Keratinocyte (primary cell): ENCODE measurements around the gene S1PR3. TPM values are rescaled to one million over a fixed set of nuclear protein-coding genes. Genes with fewer than 3 reads are reported as not detected.
A peak's percentile ranks its signal among the peaks of the same experiment; 100 is the strongest.

Experiments used
- DNase-seq: peaks from one replicate; pipeline ENCODE4 v3.0.0-alpha.2; 2011; ENCODE audit warnings: low read depth, missing footprints, low spot score
- FAIRE-seq: peaks from 2 replicates; lab custom pipeline; 2011; peaks lifted over from hg19 to GRCh38; lab: Jason Lieb, UNC
- H2AFZ ChIP-seq: 2 replicates; pipeline ENCODE4 v1.6.0; 2012; ENCODE audit warnings: low read length, control low read depth, inconsistent platforms; ENCODE audit not compliant: control insufficient read depth
- H3K27ac ChIP-seq: 2 replicates; pipeline ENCODE4 v1.5.1; 2011; ENCODE audit warnings: low read length; ENCODE audit not compliant: control insufficient read depth, insufficient read depth
- H3K27me3 ChIP-seq: 3 replicates; pipeline ENCODE4 v1.6.0; 2011; ENCODE audit warnings: low read length; ENCODE audit not compliant: control insufficient read depth, insufficient read depth; ENCODE audit errors: extremely low read depth
- H3K36me3 ChIP-seq, 2 experiments: 2 replicates in 1 of 2; 3 replicates in 1 of 2; pipeline ENCODE4 v1.5.1; 2011; ENCODE audit warnings: low read length in 2 of 2, mild to moderate bottlenecking in 1 of 2; ENCODE audit not compliant: control insufficient read depth in 2 of 2, insufficient read depth in 2 of 2; ENCODE audit errors: extremely low read depth in 1 of 2
- H3K4me1 ChIP-seq: 3 replicates; pipeline ENCODE4 v1.5.1; 2011; ENCODE audit warnings: low read length; ENCODE audit not compliant: control insufficient read depth, insufficient read depth; ENCODE audit errors: extremely low read depth
- H3K4me2 ChIP-seq: 3 replicates; pipeline ENCODE4 v1.6.0; 2011; ENCODE audit warnings: low read depth, low read length; ENCODE audit not compliant: control insufficient read depth, insufficient read depth; ENCODE audit errors: extremely low read depth
- H3K4me3 ChIP-seq, 3 experiments: fragments of 200-600 bp in 1 of 3; sonication (generic) in 1 of 3; 2 replicates in 2 of 3; 3 replicates in 1 of 3; pipeline ENCODE4 v1.5.1; 2011 to 2016; ENCODE audit warnings: low read length in 3 of 3, mild to moderate bottlenecking in 3 of 3, control low read depth in 2 of 3, inconsistent platforms in 1 of 3, low read depth in 1 of 3, mixed read lengths in 1 of 3, mixed run types in 1 of 3, moderate library complexity in 1 of 3; ENCODE audit not compliant: control insufficient read depth in 2 of 3, insufficient read depth in 2 of 3; ENCODE audit errors: extremely low read depth in 1 of 3
- H3K79me2 ChIP-seq: 2 replicates; pipeline ENCODE4 v1.6.0; 2012; ENCODE audit warnings: low read length; ENCODE audit not compliant: control insufficient read depth, insufficient read depth
- H3K9ac ChIP-seq: 3 replicates; pipeline ENCODE4 v1.6.0; 2011; ENCODE audit warnings: low read length; ENCODE audit not compliant: control insufficient read depth, insufficient read depth; ENCODE audit errors: extremely low read depth
- H3K9me1 ChIP-seq: 3 replicates; pipeline ENCODE4 v1.6.0; 2011; ENCODE audit warnings: low read length; ENCODE audit not compliant: control insufficient read depth, insufficient read depth; ENCODE audit errors: extremely low read depth
- H3K9me3 ChIP-seq: 2 replicates; pipeline ENCODE4 v1.5.1; 2012; ENCODE audit warnings: low read depth, low read length; ENCODE audit not compliant: control insufficient read depth
- H4K20me1 ChIP-seq: 3 replicates; pipeline ENCODE4 v1.6.0; 2011; ENCODE audit warnings: low read length; ENCODE audit not compliant: control insufficient read depth, insufficient read depth; ENCODE audit errors: extremely low read depth
- CTCF ChIP-seq, 3 experiments: IDR thresholded peaks in 1 of 3; conservative IDR thresholded peaks in 1 of 3; optimal IDR thresholded peaks in 1 of 3; 2 replicates in 2 of 3; 3 replicates in 1 of 3; pipeline versions ENCODE3 to v1.5.1; 2011; ENCODE audit warnings: low read length in 3 of 3, mild to moderate bottlenecking in 3 of 3, moderate library complexity in 2 of 3, control low read depth in 1 of 3, inconsistent platforms in 1 of 3; ENCODE audit not compliant: insufficient read depth in 2 of 3; ENCODE audit errors: extremely low read depth in 1 of 3
- EZH2 ChIP-seq: IDR thresholded peaks from one replicate; pipeline ENCODE4 v1.6.1; 2012; ENCODE audit warnings: inconsistent platforms, mild to moderate bottlenecking, low read length, moderate library complexity
- dilution Hi-C: fragments of 300-500 bp; cut with MboI; formaldehyde crosslinking; loops from one replicate; pipeline ENCODE4 v1.7.0; 2020; ENCODE audit warnings: low sequenced_read_pairs; ENCODE audit not compliant: extremely low pct_ligation_motif_present
- polyA plus RNA-seq, 5 experiments: library from polyadenylated mRNA; depleted of rRNA in 3 of 5; stranded (reverse) in 3 of 5; stranded (forward) in 1 of 5; unstranded in 1 of 5; fragments of >200 nt; gene quantifications; 1 replicate in 1 of 5; 2 replicates in 3 of 5; 3 replicates in 1 of 5; pipeline versions ENCODE4 v1.2.1 to v1.2.3, GENCODE V29; 2011 to 2012; ENCODE audit warnings: missing spikeins in 2 of 5, low read depth in 1 of 5, low replicate concordance in 1 of 5

Gene S1PR3
- polyA plus RNA-seq, 1 donor (not counting 4 experiments of a cell fraction or from before 2014, with no cell fraction given) = 4.1 TPM

GRCh38 chr9:89037891-89038290 is 46.6 kb downstream of the S1PR3 start:
- Histone ChIP-seq H3K4me1 (peaks cover 15% of the 10 kb centered on the region), H3K27ac (no peak overlapping the region), H3K4me2 (no peak overlapping the region), H3K9ac (no peak overlapping the region), H3K9me3 (no peaks in the 10 kb centered on the region), H3K4me3 (no peak overlapping the region), H4K20me1 (no peaks in the 10 kb centered on the region), H3K27me3 (no peaks in the 10 kb centered on the region), H3K79me2 (no peaks in the 10 kb centered on the region), H3K9me1 (peaks cover 2% of the 10 kb centered on the region), H2AFZ (no peak overlapping the region), H3K36me3 (no peaks in the 10 kb centered on the region)
- dilution Hi-C loops = no loop called here
- TF ChIP-seq CTCF (optimal IDR thresholded peaks at IDR 0.05 in 1 of 3, IDR thresholded peaks at IDR 0.05 in 1 of 3, conservative IDR thresholded peaks at IDR 0.05 in 1 of 3; ENCODE audit: extremely low read depth in 1 of 3, insufficient read depth in 2 of 3, low read length in 3 of 3) (no peak), EZH2 (no peak)
- peak; percentile 15 for DNase-seq
- no peak for FAIRE-seq

GRCh38 chr9:89038382-89039103 is 47.3 kb downstream of the S1PR3 start:
- H3K27ac ChIP-seq = no peak overlapping the region
- H3K27me3 ChIP-seq = no peaks in the 10 kb centered on the region
- peaks cover 2% of the 10 kb centered on the region for H3K9me1 ChIP-seq
- no peak overlapping the region for H3K9ac ChIP-seq
- FAIRE-seq (peak; percentile 92), DNase-seq (peak; percentile 73)
- peak overlapping the region; percentile 68 for H3K4me2 ChIP-seq
- dilution Hi-C loops = no loop called here
- no peaks in the 10 kb centered on the region for H3K36me3 ChIP-seq
- no peaks in the 10 kb centered on the region for H4K20me1 ChIP-seq
- peak overlapping the region in 1 of 3 experiments; percentile 14 for H3K4me3 ChIP-seq
- H3K79me2 ChIP-seq = no peaks in the 10 kb centered on the region
- peaks cover 15% of the 10 kb centered on the region for H3K4me1 ChIP-seq
- H3K9me3 ChIP-seq = no peaks in the 10 kb centered on the region
- no peak for TF ChIP-seq EZH2
- peak overlapping the region; percentile 10 for H2AFZ ChIP-seq
